NCI-H1417 (cell line): ENCODE data around the gene CD1C.
"Not testable (repeated sequence)": the region's sequence is repeated elsewhere in the genome, so short reads cannot be mapped to it uniquely, and the experiment has no call there.

ENCODE experiments used
- DNase-seq, 3 experiments: peaks; one replicate each; lab custom pipeline; 2025; lab: John Stamatoyannopoulos, UW

The CD1C gene

DNA sequence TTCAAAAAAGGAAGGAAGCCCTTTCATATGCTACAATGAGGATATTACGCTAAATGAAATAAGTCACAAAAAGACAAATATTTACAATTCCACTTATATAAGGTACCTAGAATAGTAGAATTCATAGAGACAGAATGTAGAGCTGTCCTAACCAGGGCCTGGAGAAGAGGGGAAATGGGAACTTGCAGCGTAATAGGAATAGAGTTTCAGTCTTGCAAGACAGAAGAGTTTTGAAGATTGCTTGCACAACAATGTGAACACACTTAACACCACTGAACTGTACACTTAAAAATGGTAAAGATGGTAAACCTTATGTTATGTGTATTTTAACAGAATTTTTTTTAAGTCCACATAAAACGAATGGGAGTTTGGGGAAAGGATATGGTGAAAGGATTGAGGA lies 38.7 kb downstream of the CD1C start:
- no peak for DNase-seq

DNA sequence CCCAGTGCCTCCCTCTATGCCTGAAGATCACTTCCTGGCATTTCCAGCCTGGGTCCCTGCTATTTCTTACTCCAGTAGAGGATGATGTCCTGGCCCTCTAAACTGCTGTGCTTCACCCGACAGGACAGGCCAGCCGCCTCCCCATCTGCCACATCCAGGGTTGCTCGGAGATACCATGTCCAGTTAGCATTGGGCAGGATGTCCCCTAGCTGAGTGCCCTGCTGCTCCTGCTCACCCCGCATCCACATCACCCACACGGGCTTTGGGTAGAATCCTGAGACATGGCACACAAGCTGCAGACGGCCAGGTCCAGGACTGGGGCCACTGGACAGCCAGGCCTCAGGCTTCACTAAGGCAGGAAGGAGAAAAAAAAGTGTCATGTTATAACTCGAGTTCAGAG lies 39.6 kb downstream of the CD1C start:
- DNase-seq = no peak

DNA sequence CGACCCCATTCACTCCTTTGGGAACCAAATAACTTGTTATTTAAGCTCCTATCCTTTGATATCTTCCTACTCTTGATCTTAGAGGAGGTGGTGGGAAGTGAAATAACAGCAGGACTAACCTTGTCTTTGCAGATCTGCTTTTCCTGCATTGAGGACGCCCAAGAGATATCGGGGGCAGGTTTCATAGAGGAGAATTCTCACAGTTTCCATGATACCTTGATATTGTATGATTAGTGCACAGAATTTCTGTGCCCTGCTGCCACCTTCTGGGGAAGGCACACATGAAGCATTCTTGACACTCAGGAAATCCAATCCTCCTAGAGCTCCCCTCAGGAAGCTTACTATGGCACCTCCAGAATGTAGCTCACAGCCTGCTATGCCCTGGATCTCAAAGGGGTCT lies 40.0 kb downstream of the CD1C start:
- no peak for DNase-seq

DNA sequence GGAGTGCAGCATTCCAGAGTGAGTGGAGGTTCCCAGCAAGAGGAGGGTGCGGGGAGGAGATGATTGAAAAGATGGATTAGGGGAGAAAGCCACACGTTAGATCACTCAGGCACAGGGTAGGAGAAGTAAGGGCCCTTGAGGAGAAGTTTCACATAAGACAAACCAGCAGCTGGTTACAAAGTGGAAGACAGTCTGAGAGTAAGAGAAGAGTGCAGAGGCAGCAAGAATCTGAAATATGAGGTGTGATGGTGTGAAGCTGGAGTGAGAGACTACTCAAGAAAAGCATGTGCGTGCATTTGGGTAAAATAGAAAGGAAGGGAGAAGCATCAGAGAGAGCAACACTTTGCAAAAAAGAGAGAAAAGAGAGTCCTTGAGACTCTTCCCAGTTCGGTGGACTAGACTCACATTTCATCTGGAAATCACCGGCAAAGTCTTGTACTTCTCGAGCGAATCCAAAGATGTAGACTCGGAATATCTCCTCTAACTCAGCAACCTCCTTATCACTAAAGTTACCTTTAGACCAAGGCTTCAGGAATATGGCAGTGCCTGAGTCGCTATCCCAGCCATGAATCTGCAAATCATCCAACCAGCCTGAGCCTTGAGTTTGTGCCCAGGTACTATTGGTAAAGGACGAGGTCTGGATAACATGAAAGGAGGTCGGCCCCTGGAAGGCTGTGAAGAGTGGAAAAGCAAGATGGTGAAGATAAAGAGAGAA lies 40.8 kb downstream of the CD1C start:
- DNase-seq = no peak

DNA sequence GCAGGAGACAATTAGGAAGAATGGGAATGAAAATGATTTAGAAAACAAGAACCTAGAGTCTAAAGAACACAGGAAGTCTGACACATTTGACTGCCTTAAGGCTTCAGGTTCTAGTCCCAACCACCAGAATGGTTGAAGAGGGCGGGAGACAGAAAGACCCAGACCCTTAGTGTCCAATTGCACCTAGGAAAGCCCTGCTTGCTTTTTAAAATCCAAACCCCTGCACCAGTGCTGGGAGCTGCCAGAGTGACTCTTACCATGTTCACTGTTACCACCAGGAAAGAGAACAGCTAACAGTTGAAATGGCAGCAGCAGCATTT lies 41.3 kb downstream of the CD1C start:
- DNase-seq = no peak

DNA sequence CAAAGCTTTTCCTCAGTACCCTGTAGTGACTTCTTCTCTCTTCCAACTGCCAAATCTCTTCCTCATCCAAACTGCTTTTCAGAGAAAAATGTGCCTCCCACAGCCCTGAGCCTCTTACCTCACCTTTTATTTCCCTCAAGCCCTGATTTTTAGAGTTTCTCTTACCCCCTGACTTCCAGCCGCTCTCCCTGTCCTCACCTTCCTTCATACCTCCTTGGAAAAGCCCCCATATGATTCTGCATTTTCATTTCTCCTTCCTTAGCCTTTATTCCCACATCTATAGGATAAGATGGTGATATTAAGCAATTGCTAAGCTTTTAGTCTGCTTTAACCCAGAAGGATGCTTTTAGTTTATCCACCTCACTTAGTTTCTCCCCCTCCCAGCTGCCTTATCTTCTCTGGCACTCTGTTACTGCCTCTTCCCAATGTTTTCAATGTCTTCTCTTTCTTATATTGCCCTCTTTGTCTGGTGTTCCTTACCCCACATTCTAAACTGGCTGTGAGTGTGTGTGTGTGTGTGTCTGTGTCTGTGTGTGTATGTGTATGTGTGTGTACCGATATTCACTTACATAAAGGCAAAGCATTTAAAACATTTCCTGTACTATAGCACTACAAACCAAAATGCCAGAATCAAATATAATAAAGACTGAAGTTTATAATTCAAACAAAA lies 41.9 kb downstream of the CD1C start, which contains the start of gene CD1B:
Gene CD1B, minus strand, starts transcription at position 51 of the 670 bp plus-strand sequence. CDS start 108 bp downstream, outside the sequence.
- DNase-seq = no peak

DNA sequence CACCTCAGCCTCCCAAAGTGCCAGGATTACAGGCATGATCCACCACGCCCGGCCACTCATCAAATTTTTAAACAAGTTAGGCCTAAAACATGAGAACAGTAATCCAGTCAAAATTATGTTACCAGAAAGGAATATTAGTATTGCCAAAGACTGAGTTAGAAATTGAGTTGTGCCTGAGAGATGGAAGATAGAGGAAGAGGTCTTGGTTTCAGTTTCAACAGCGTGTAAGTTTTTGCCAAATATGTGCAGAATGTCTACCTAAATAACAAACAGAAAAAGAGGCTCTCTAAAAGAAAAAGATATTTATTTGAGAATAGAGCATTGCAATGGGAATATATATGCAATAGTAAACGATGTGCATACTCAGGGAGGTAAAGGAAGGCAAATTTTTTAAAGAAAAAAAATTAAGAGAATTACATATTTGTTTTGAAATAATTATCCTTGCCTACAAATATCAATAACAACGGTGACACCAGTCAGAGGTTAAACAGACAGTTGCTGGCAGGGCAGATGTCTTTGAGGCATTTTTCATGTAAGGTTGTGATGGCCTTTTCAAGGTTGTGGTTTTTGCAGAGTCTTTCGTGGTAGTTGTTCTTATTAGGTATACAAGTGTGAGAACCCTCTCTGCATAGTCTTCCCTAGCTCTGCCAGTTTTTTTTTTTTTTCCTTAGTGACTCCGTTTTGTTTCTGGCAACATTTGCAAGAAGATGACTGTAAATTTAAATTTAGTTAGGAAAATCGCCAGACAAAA lies 43.9 kb downstream of the CD1C start:
- DNase-seq = no peak

DNA sequence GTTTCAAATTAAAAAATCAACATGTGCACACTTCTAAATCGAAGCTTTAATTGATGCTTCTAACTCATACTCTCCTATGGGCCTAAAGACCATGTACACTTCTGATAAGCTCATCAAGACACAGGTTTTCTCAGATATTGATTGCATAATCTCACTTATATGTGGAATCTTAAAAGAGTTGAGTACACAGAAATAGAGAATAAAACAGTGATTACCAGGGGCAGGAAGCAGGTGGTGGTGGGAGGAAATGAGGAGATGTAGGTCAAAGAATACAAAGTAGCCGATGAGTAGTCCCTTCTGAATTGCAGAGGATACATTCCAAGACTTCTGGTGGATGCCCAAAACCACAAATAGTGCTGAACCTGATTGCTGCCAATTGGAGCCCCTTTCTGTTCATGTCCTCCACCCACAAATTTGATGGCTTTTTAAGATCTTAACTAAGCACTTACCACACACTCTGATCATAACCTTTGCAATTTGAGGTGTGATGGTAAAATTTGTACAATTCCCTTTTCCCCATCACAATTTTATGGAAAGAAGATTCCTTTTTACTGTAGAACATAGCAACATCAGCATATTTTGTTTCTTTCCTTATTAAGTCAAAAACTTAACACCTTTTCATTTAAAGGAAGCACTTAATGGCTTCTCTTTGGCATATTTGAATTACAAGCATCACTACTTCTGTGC lies 44.9 kb downstream of the CD1C start:
- no peak for DNase-seq

DNA sequence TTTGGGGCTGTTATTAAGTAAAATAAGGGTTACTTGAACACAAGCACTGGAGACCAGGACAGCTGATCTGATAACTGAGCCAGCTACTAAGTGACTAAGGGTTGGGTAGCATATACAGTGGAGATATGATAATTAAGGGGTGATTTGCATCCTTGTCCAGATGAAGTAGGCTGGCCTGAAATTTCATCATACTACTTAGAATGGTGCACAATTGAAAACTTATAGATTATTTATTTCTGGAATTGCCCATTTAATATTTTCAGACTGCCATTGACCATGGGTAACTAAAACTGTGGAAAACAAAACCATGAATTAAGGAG lies 45.5 kb downstream of the CD1C start:
- no peak for DNase-seq

DNA sequence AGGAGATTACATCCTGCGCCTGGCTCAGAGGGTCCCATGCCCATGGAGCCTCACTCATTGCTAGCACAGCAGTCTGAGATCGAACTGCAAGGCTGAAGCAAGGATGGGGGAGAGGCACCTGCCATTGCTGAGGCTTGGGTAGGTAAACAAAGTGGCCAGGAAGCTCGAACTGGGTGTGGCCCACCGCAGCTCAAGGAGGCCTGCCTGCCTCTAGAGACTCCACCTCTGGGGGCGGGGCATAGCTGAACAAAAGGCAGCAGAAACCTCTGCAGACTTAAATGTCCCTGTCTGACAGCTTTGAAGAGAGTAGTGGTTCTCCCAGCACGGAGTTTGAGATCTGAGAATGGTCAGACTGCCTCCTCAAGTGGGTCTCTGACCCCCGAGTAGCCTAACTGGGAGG lies 46.7 kb downstream of the CD1C start:
- not testable (repeated sequence) for DNase-seq
